ENCODE data around the gene ITPK1.

ITPK1 gene

DNA sequence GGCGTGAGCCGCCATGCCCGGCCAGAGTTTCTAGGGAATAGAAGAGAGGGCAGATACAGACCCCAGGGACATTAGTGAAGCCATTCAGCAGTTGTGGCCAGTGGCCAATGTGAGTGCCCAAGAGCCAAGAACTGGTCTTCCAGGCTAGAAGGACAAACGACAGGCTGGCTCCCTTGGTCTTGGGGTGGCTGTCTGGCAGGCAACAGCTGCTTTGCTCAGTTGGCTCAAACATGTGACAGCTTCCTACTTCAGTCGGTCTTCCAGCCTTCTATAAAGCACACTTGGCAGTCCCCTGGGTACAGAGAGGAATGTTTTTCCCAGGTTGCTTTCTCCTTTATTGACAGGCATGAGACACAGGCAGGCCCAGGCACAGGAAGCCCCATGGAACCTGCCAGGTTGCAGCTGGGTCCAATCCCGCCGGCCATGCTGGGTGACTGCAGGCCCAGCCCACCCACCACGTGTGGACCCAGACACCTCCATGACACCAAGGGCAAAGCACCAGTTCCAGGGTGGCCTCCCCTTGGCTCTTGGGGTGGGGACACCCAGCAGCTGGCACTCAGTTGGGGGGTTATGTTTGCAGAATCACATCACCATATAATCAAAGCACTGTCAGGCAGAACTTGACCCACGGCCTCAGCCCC, 177.4 kb downstream of the ITPK1 start:
- no peak for DNase-seq (ENCODE audit: low read depth, low spot score)

DNA sequence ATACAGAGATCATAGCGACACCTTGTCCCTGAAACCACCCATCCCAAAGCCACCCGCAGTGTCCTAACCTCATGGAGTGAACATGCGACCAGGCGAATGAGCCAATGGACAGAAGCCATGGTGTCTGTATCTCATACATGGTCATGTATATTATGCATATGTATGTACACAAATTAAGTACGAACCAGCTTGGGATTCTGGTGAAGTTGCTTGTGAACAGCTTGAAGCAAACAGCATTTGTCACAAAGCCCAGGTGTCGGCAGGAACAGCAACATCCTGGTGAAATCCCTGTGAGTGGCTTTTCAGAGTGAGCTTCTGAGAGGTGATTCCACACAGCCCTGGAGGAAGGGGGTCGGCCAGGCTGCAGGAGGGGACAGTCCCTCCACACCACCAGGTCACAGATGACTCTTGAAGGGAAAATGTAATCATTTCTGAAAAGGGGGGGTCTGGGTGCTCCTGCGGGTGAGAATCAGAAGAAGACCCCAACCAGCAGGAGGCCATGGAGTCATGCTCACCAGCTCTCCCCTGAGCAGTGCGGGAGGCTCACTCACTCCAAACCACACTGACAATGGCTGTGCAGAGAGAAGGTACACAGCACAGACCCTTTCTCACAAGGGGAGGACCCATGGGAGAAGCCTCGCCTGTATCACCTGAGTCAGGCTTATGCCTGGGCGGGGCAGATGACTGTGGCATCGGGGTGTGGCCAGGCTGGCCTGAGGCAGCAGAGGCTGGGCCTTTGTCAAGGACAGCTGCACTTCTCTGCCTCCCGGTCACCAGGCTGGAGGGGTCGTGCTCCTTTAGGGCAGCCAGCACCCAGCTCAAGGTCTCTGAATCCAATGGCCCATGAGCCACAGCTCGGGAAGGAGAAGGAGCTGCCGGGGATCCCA, 178.4 kb downstream of the ITPK1 start:
- no peak for DNase-seq (ENCODE audit: low read depth, low spot score)

DNA sequence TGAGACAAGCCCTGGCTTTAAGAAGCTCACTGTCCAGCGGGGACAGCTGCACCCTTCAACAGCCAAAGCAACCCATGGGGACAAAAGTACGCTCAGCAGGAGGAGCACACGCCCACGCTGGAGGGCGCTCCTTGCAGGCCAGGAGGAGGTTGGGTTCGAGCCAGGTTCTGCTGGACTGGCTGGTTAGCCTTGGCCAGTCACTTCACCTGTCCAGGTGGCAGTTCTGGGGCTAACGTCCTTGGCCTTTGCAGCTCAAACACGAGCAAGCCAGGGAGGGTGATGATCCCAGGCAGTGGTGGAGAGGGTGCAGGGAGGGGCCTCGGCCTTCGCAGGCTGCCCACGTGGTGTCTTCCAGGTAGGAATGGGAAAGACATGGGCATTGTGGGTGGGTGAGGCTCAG, 179.6 kb downstream of the ITPK1 start:
- DNase-seq (ENCODE audit: low read depth, low spot score): no peak

DNA sequence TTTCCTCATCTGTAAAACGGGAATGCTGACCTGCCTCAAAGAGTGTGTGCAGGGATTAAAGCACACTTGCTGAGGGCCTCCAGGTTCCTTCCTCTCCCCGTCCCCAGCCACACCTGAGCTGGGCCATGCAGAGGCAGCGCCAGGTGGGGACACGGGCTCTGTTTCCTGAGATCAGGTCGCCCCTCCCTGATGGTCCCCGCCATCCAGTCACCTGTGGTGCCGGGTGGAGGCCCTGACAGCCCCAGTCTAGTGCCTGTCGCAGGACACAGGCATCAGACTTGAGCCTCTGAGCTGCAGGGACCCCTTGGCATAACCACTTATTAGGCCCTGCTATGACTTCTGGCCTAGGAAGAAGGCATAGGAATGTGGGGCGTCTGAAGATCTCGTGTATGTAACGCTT, 180.3 kb downstream of the ITPK1 start:
- no peak for DNase-seq (ENCODE audit: low read depth, low spot score)

DNA sequence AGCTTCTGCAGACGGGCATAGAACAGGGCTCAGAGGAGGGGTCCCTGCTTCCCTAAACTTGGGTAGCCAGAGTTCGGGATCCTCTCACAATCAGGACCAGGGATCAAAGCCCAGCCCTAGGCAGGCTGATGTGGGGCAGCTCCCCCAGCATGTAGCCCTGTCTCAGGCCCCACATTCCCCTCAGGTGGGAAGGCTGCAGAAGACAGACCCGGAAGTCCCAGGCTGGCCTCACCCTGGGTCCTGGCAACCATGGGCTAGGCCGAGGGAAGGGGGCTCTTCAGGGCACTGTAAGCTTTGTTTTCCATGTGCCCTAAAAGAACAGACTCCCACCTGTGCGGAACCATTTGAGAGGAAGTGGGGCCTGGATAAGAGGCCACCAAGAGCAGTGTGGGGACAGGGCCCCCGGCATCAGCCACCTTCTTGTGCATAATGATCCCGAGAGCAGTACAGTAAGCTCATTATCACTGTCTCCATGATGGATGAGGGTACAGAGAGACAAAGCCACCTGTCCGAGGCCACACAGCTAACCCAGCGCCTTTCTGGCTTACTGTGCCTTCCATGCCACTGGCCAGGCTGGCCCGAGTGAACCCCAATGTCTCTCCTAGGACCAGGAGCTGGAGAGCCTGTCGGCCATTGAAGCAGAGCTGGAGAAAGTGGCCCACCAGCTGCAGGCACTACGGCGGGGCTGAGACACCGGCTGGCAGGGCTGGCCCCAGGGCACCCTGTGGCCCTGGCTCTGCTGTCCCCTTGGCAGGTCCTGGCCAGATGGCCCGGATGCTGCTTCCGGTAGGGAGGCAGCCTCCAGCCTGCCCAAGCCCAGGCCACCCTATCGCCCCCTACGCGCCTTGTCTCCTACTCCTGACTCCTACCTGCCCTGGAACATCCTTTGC, 181.3 kb downstream of the ITPK1 start:
- peak; percentile 27 for DNase-seq (ENCODE audit: low read depth, low spot score)

DNA sequence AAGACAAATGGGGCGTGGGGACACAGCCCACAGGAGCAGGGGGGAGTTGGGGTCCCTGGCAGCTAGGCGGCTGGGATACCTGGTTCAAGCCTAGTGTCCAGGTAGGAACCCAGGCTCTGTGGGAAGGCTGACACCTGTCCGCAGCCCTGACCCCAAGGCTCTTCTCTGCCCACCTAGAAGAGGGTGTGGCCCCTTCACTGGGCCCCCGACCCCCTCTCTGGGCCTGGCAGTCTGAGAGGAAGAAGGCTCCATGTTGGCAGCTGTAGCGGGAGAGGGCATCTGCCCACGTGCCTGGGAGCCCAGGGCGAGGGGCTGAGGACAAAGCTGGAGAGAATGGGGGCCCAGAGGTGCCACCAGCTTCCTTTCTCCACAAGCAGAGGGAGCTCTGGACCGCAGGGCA, 182.2 kb downstream of the ITPK1 start:
- DNase-seq (ENCODE audit: low read depth, low spot score): no peak

DNA sequence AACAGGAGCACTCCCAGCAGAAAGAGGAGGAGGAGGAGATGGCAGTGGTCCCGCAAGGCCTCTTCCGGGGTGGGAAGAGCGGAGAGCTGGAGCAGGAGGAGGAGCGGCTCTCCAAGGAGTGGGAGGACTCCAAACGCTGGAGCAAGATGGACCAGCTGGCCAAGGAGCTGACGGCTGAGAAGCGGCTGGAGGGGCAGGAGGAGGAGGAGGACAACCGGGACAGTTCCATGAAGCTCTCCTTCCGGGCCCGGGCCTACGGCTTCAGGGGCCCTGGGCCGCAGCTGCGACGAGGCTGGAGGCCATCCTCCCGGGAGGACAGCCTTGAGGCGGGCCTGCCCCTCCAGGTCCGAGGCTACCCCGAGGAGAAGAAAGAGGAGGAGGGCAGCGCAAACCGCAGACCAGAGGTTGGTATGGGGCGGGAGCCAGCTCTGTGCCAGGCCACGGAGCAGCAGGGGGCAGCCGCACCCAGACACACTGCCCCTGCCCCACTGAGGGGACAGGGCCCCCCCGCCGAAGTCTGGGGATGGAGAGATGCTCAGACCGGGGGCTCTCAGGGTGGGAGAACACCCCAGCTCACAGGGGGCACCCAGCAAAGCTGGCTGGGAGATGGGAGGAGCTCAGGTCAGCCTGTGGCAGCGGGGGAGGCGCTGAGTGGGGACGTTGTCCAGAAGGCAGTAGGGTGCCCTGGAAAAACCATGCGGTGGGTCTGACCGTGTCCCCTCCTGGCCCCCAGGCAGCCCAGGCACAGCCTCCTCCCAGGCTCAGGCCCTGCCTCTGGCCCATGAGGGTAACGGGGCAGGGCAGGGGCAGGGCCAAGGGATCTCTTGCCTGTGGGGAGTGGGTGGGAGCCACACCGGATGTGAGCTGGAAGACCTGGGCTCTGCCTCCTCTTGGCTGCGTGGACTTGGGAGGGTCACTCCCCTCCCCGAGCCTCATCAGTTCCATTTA, 183.0 kb downstream of the ITPK1 start:
- no peak for DNase-seq (ENCODE audit: low read depth, low spot score)

DNA sequence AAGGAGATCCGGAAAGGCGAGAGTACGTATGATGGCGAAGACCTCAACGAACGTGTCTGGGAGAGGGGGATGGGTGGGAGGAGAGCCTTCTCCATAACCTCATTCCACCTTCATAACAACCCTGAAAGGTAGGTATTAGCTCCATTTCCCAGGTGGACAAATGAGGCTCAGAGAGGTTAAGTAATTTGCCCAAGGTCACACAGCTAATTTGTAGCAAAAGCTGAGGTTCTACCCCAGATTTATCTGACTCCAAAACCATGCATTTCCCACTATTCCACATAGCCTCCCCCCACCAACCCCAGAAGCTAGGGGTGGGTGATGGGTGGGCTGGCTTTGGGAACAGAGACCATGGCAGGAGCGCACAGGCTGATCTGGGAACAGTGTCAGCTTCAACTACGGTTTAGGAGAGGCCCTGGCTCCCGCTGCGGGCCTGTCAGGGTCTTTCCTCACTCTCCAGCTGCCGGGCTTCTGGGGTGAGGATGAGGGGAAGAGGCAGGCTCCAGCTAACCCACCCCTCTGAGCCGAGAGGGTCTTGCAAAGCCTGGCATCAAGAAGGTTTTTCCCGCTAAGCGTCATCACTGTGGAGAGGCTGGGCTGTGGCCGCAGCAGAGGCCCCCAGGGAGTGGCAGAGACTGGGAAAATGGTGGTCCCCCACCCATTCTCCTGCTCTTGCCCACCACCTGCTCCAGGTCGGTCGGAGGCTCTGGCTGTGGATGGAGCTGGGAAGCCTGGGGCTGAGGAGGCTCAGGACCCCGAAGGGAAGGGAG, 183.9 kb downstream of the ITPK1 start:
- DNase-seq (ENCODE audit: low read depth, low spot score): no peak

DNA sequence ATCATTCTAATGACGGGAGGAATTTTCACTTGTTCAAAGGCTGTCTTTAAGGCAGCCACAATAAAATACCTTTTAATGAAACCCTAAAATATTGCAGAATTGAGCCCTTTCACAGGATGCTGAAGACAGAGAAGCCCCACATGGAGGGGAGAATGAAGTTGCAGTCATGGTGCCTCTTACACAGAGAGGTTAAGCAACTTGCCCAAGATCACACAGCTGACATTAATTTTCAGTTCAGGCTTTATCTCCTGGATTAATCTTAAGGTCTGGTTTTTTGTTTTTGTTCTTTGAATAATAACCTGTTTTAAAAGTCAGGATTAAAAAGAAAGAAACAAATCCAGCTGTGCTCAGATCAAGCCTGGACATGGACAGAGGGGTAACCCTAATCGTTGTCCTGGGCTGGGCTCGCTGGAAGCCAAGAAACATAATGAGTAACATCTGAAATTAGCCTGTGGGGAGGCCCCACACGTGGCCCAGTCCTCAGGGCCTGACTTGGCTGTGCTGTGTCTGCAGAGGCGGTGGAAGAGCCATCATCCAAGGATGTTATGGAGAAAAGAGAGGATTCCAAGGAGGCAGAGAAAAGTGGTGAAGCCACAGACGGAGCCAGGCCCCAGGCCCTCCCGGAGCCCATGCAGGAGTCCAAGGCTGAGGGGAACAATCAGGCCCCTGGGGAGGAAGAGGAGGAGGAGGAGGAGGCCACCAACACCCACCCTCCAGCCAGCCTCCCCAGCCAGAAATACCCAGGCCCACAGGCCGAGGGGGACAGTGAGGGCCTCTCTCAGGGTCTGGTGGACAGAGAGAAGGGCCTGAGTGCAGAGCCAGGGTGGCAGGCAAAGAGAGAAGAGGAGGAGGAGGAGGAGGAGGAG, 184.8 kb downstream of the ITPK1 start:
- no peak for DNase-seq (ENCODE audit: low read depth, low spot score)

DNA sequence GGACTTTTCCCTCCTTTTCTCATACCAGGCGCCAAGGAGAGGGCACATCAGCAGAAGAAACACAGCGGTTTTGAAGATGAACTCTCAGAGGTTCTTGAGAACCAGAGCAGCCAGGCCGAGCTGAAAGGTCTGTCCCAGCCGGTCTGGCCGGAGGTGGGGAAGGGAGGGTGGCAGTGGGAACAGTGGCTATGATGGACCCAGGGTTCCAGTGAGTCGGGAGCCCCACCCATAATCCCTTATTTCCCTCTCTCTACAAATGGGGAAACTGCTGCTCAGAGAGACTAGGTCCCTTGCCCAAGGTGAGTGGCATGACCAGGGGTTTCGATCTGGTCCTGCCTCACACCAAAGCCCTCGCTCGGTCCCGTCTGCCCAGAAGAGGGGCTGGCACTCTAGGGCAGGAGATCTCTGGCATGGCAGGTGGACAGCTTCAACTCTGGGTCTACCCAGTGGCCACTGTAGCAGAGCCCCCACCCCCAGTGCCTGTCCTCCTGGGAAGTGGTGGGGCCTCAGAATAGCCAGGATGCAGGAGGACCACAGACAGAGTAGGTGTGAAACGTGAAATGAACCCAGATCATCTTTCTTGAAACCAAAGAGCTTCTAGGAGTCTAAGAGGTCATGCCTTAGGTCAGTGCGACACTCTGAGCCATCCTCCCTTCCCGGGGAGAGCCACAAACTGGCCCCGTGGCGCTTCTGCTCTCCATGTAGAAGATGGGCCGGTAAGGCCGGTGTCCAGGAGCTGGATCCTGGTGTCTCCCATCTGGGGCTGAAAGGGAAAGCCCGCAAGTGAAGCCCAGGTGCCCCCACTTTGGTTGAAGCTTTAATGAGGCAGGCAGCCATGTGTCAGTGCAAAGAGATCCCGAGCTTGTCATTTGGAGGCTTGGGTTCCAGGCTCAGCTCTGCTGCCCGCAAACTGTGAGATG, 185.8 kb downstream of the ITPK1 start:
- no peak for DNase-seq (ENCODE audit: low read depth, low spot score)

DNA sequence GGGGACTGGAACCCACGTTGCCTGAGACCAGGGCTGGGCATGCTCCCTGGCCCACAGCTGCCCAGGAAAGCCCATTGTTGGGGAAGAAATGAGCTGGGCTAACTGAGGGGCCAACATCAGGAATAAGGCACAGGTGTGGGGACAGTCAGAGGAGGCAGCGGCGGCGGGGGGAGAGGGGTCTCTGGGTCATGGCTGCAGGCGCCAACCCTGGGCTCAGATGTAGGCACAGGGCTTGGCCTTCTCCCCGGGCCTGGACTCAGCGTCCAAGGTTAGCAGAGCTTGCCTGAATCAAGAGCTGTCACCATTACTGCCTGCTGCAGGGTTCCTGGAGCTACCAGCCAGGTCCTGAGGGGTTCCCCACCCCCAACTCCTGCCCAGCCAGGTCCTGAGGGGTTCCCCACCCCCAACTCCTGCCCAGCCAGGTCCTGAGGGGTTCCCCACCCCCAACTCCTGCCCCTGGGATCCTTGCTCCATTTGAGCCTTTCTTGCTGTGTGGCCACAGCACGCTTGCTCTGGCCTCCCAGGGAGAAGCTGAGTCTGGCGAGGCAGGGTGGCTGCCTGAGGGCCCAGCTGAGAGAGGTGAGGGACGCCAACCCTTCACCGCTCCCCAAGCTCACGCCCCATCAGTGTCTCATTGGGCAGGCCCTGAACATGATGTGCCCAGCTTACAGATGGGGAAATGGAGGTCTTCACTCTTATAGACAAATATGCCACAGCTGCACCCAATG, 186.6 kb downstream of the ITPK1 start:
- DNase-seq (ENCODE audit: low read depth, low spot score): no peak

DNA sequence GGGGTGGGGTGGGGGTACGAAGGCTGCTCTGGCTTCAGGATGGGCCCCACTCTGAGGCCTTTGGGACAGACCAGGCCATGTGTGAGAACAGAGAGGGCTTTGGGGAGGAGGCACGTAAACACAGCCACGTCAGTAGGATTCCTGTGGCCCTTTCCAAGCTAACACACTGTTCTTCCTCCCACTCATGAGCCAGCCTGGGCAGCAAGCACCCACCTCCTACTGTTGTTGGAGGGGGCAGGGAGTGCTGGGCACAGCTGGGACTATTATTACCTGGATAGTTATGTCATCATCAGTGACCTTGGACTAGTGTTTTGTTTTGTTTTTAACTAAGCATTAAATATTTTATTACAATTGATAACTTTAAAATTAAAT, 187.5 kb downstream of the ITPK1 start:
- DNase-seq (ENCODE audit: low read depth, low spot score): no peak

DNA sequence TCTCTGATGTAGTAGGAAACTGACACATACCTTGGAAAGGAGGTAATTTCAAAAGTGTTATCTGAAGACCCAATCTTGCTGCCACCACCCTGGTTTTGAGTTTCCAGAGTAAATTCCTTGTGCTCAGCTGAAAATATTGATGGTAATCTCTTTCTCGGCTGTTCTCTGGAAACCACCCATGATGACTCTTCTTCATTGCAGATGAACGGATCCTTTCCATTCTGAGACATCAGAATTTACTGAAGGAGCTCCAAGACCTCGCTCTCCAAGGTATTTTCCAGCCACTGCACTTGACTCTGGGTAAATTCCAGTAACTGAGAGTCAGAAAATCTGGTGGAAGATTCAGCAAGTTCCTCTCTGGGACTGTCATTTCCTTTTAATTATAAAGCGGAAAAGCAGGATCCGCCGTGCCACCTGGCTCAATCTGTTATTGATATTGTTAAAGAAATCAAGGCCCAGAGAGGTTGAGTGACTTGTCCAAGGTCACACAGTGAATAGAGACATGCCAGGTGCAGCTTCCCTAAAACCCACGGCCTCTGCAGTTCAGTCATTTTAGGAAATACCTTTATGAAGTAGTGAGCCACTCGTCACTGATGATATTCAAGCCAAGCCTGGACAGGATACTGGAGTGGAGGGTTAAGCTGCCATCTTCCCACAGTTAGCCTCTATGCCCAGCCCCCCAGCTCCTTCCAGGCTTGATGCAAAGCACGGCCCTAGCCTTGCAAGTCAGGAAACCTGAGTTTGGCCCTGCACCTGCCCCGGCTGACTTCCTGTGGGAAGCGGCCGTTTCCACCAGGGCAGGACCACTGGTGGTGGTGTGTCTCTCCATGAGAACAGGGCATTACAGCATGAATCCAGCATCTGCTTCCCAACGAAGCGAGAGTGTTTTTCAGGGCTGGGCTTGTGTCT, 188.1 kb downstream of the ITPK1 start:
- no peak for DNase-seq (ENCODE audit: low read depth, low spot score)

DNA sequence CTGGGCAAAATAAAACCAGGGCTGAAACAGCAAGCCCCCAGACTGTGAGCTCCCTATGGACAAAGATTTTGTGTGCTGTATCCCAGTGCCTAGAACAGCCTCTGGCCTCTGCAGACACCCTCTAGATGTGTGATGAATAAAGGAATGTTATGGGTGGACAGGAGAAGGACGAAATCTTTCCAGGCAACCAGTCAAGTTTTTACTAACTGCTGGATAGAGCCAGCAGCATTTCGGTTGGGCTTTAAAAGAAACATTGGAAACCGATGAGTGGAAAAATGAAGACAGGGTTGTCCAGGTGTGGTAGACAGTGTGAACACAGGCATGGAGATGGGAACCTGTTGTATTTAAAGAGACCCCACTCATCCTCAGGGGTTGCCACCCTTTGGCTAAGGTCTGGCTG, 188.8 kb downstream of the ITPK1 start:
- DNase-seq (ENCODE audit: low read depth, low spot score): no peak

DNA sequence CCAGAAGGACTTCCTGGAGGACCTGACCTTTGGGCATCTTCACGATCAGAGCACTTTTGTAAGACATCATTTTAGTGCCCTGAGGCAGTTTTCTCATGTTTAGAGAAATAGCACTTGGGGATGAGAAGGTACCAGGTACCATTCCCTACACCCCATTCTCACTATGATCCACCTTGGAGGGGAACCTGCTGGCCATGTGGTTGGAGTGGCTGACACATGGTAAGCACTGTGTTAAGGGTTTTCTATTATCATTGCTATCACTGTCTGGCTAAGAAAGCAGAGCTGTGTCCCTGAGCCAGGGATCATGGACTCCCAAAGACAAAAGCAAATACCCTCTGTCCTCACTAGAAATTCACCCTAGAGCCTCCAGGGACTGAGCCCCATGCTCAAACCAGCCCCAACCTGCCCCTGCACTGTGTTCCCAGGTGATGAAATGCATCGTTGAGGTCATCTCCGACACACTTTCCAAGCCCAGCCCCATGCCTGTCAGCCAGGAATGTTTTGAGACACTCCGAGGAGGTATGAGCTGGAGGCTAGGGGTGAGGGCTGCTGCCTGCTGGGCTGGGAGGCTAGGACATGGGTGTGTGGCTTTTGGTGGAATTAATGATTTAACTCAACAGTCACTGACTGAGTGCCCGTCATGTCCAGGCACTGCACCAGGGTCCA, 189.4 kb downstream of the ITPK1 start:
- peak; percentile 35 for DNase-seq (ENCODE audit: low read depth, low spot score)

DNA sequence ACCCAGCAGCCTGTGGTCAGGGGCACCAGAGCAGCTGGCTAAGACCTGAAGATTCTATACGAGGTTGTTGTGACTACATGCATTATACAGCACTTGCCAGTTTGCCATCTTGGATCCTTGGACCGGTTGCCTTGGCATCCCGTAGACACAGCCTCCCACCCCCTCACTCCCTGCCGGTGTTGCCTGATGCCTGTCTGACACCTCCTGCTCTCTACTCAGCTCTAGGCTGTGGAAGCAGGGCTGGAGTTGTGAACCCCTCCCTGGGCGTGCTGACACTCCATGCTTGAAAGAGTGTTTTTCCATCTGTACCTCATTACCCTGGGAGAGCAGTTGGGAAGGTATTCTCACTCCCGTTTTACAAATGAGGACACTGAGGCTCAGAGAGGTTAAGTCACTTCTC, 190.3 kb downstream of the ITPK1 start:
- no peak for DNase-seq (ENCODE audit: low read depth, low spot score)

All from ELF-1 (cell line).